ENCODE data around the gene ARL6IP1. TPM values are rescaled to one million over a fixed set of nuclear protein-coding genes. Genes with fewer than 3 reads are reported as not detected.

Gene ARL6IP1
- total RNA-seq, 1 donor from 2014 or later, result 128 TPM

Other genes with a start within 250 kb of the ARL6IP1 start
- 269 and 307 TPM in 2 replicates for gene NOMO2, start 239.5 kb downstream of the ARL6IP1 start, total RNA-seq
- gene RPS15A, start 11.2 kb downstream of the ARL6IP1 start, total RNA-seq, result 958 and 1,036 TPM in 2 replicates
- 82.8 and 97.4 TPM in 2 replicates for gene SMG1, start 124.9 kb upstream of the ARL6IP1 start, total RNA-seq
- 4.7 and 6.7 TPM in 2 replicates for gene TMC7, start 182.4 kb upstream of the ARL6IP1 start, total RNA-seq